Esophagus muscularis mucosa (tissue), 3 donors: Measurements from ENCODE around the gene BIN1.

Experiments used
- POLR2AphosphoS5 ChIP-seq, 2 donors: sonication (generic); formaldehyde crosslinking; IDR thresholded peaks; one replicate each; pipeline ENCODE4 v1.6.1; 2017; ENCODE audit warnings: antibody characterized with exemption in 2 of 2
- TF ChIP-seq, protein P1 (sequence below), 3 experiments: fragments of 200-600 bp in 2 of 3; fragments of 450-650 bp in 1 of 3; sonication (generic) in 2 of 3; IDR thresholded peaks; one replicate each; pipeline ENCODE4 v1.5.1; 2017 to 2019; ENCODE audit warnings: antibody characterized with exemption in 3 of 3, mild to moderate bottlenecking in 2 of 3, moderate library complexity in 1 of 3

DNA sequence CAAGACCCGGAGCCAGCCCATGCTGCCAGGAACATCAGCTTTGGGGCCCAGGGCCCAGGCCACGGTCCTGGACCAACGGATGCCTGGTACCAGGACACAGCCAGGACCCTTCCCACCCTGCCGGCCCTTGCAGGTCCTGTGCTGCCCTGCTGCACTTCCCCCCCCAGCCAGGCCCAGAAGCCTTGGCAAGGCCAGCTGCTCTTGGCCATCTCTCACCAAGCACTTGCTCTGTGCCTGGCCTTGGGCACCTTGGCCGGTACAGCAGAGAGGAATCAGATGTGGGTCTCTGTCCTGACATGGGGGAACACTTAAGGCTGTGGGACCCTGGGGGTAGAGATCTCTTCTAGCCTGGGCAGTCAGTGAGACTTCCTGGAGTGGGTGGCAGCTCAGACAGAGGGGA lies 28.9 kb downstream of the BIN1 start:
- TF ChIP-seq, protein P1, sequence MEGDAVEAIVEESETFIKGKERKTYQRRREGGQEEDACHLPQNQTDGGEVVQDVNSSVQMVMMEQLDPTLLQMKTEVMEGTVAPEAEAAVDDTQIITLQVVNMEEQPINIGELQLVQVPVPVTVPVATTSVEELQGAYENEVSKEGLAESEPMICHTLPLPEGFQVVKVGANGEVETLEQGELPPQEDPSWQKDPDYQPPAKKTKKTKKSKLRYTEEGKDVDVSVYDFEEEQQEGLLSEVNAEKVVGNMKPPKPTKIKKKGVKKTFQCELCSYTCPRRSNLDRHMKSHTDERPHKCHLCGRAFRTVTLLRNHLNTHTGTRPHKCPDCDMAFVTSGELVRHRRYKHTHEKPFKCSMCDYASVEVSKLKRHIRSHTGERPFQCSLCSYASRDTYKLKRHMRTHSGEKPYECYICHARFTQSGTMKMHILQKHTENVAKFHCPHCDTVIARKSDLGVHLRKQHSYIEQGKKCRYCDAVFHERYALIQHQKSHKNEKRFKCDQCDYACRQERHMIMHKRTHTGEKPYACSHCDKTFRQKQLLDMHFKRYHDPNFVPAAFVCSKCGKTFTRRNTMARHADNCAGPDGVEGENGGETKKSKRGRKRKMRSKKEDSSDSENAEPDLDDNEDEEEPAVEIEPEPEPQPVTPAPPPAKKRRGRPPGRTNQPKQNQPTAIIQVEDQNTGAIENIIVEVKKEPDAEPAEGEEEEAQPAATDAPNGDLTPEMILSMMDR (IDR thresholded peaks at IDR 0.05): no peak
- no peak for TF ChIP-seq POLR2AphosphoS5 (IDR thresholded peaks at IDR 0.05)
